Right ventricle myocardium inferior (tissue), 1 donor: Measurements from ENCODE around the gene NOL11. TPM values are rescaled to one million over a fixed set of nuclear protein-coding genes. Genes with fewer than 3 reads are reported as not detected.
"Not testable (repeated sequence)": the region's sequence is repeated elsewhere in the genome, so short reads cannot be mapped to it uniquely, and the experiment has no call there.

ENCODE experiments used
- ATAC-seq: fragments of 200-7000 bp; cut with Tn5 transposase; one replicate; pipeline ENCODE4 v1.9.1; 2020; ENCODE audit warnings: mild to moderate bottlenecking, moderate library complexity
- DNase-seq: peaks from one replicate; pipeline ENCODE4 v3.0.0; 2021; ENCODE audit errors: missing footprints
- intact Hi-C: fragments of 100-400 bp; cut with DNase I; formaldehyde crosslinking; loops from one replicate; pipeline ENCODE4 v1.11.0; 2022
- total RNA-seq: library from RNA; stranded (reverse); fragmentation: NEBNext Ultra II Directional; extraction: Animal tissue kit (Norgen Biotek cat#: 25700); gene quantifications from one replicate; pipeline ENCODE4 v1.2.1, GENCODE V29; 2021
- donor health status: DM: no; HTN: yes; CAD: no; lungs with severe emphysema.

The NOL11 gene
- total RNA-seq, 1 donor from 2014 or later, result 25.0 TPM

DNA sequence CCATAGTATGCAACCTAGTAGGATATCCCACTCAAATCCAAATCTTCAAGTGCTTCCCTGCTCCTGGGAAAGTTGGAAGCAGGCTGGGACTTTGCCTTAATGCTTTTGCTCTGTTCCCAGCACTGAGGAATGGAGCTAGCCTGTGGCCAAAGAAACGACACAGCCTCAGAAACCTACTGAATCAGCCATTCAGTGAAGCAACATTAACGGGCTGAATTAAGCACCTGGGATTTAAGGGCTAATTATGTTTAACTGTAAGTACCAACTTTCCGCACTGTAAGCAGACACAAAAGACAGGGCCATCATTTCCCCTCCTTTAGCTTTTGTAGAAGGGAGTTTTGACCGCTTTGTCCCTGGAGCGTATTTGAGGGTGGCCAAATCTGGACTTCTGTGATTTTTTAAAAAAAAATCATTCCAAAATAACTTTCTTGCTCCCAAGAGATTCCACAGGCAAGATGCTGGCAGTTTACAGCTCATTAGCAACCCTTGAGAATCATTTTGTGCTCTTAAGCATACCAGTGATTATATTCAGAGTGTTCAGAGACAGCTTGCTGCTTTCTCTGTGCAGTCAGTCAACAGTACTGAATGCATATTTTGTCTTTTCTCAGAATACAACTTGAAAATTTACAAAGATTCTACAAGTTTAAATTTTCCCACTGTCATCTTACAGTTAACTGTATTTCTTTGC, 17.6 kb upstream of the NOL11 start:
- DNase-seq (no peak), ATAC-seq (no peak)
- intact Hi-C loops, result no loop called here

DNA sequence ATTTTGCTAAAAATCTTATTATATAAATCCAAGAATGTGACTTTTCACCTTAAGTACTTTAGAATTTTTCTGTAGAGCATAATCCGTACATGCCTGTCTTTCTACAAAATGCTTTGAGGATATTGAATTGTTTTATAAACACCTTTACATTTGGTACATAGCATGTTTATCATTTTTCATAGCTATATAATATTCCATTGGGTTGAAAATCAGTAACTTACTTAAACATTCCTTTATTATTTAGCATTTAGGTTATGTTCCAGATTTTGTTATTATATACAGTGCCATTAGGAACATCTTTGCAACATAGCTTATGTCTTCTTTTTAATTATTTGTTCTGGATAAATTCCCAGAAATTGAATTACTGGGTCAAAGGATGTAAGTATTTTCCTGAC, 17.0 kb upstream of the NOL11 start:
- no peak for ATAC-seq
- DNase-seq, result no peak
- intact Hi-C loops, result no loop called here

- ATAC-seq, DNase-seq: not testable (repeated sequence)
Observed at GRCh38 chr17:67702861-67703260, 14.9 kb upstream of the NOL11 start.

DNA sequence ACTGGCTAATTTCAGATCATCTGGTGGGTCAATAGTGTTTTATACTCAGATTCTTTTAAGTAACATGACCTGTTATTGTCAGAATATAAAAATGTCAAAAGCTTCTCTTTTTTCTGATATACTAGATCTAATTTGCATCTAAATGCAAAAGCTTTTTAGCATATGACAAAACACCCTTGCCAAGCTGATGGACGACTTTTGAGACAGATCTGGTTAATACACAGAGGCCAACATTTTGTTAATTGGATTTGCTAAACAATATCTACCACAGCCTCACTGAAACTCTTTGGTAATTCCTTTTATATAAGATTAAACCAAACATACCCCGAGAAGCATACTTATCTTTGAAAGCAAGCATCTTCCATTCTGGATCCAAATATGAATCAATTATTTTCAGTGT, 10.3 kb upstream of the NOL11 start:
- intact Hi-C loops, result no loop called here
- ATAC-seq (no peak), DNase-seq (no peak)

More at GRCh38 chr17:67702861-67703260, 14.9 kb upstream of the NOL11 start:
- intact Hi-C loops, result not testable (repeated sequence)

DNA sequence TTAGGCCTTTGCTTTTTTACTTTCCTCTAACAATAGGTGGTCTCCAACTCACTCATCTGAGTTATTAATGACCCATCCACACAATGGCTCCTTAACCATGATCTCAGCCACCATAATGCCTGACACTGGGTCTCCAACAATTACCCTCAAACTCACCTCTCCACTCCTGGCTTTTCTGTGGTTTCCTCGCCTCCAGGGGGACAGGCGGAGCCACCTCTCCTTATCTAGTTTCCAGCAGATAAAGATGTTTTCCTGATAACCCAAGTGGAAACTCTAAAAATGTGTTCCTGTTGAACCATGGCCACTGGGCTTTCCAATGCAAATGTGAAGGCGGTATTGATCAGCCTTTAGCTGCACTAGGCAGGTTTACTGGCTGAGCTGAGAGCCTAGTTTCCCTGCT, 9.4 kb upstream of the NOL11 start:
- intact Hi-C loops, result no loop called here
- DNase-seq (no peak), ATAC-seq (no peak)

DNA sequence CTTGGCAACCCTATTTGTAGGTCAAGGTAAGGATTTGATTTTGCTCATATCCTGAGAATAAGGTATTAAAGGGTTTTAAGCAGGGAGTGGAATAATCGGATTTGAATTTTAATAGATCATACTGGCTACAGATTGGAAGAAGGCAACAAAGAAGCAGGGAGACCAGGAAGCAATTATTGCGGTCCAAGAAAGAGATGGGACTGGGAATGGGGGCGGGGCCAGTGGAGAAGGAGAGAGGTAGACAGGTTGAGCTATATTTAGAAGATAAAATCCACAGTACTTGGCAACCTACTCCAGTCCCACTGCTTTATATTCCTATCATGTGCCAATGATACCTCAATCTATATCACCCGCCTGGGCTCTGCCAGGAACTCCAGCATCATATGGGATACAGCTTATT, 5.8 kb upstream of the NOL11 start:
- intact Hi-C loops, result no loop called here
- ATAC-seq, result no peak

GRCh38 chr17:67712375-67712774, 5.4 kb upstream of the NOL11 start:
- ATAC-seq, result no peak
- no peak for DNase-seq
- intact Hi-C loops, result no loop called here

More for the DNA sequence above, 5.8 kb upstream of the NOL11 start:
- no peak for DNase-seq

- no peak for ATAC-seq
- intact Hi-C loops, result no loop called here
Observed at GRCh38 chr17:67713169-67713568, 4.6 kb upstream of the NOL11 start.

DNA sequence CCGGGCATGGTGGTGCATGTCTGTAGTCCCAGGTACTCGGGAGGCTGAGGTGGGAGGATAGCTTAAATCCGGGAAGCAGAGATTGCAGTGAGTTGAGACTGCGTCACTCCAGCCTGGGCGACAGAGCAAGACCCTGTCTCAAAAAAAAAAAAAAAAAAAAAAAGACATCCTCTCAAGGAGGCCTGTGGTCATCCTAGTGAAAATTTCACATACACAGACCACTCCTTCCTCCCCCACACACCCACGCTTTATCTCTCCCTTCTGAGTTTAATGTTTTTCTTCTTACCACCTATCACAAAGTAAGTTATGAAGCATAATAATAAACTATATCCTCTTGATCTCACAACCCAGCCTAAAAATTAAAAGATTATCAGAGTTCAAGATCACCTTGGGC, 1.3 kb upstream of the NOL11 start:
- intact Hi-C loops, result loop anchor here (2.0 to 5.0 kb wide), 2 partner anchors 62 to 106 kb away; no protein-coding TSS in a partner anchor
- ATAC-seq, result no peak
- DNase-seq, result no peak

More at GRCh38 chr17:67713169-67713568, 4.6 kb upstream of the NOL11 start:
- DNase-seq, result no peak

- DNase-seq (no peak), ATAC-seq (no peak)
Observed at GRCh38 chr17:67717192-67717623, 528 bp upstream of the NOL11 start.

GRCh38 chr17:67718325-67718941, 697 bp downstream of the NOL11 start:
- intact Hi-C loops, result loop anchor here (5.0 kb wide), 1 partner anchor 104 kb away; no protein-coding TSS in a partner anchor
- no peak for ATAC-seq
- DNase-seq, result no peak

More at GRCh38 chr17:67717192-67717623, 528 bp upstream of the NOL11 start:
- intact Hi-C loops, result loop anchor here (2.0 to 5.0 kb wide), 2 partner anchors 62 to 105 kb away; no protein-coding TSS in a partner anchor

GRCh38 chr17:67725373-67725791, 7.6 kb downstream of the NOL11 start:
- DNase-seq (no peak), ATAC-seq (no peak)
- intact Hi-C loops, result no loop called here

GRCh38 chr17:67725807-67726206, 8.1 kb downstream of the NOL11 start:
- ATAC-seq, result no peak
- intact Hi-C loops, result no loop called here

DNA sequence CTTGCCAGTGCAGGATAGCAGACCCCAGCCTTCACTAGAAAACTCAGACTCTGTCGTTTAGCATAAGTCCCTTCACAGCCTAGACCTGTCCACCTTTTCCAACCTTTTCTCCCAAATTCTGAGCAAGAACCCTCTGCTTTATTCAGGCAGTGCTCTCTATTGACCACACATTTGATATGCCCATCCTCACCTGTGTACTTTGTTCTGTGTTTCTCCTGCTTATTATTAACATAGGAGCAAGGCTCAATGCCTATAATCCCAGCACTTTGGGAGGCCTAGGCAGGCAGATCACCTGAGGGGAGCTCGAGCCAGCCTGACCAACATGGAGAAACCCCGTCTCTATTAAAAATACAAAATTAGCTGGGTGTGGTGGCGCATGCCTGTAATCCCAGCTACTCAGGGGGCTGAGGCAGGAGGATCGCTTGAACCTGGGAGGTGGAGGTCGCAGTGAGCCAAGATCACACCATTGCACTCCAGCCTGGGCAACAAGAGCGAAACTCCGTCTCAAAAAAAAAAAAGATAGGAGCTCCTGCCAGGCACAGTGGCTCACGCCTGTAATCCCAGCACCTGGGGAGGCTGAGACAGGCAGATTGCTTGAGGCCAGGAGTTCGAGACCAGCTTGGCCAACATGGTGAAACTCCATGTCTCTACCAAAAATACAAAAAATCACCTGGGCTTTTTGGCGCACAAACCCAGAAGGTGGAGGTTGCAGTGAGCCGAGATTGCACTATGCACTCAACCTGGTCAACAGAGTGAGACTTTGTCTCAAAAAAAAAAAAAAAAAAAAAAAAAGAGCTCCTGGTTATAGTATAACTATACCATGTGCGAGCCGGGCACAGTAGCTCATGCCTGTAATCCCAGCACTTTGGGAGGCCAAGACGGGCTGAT, 9.7 kb downstream of the NOL11 start:
- DNase-seq, intact Hi-C loops, ATAC-seq: not testable (repeated sequence)

More at GRCh38 chr17:67725807-67726206, 8.1 kb downstream of the NOL11 start:
- DNase-seq, result no peak

GRCh38 chr17:67729903-67730302, 12.2 kb downstream of the NOL11 start:
- no peak for ATAC-seq
- DNase-seq, result no peak
- intact Hi-C loops, result no loop called here

DNA sequence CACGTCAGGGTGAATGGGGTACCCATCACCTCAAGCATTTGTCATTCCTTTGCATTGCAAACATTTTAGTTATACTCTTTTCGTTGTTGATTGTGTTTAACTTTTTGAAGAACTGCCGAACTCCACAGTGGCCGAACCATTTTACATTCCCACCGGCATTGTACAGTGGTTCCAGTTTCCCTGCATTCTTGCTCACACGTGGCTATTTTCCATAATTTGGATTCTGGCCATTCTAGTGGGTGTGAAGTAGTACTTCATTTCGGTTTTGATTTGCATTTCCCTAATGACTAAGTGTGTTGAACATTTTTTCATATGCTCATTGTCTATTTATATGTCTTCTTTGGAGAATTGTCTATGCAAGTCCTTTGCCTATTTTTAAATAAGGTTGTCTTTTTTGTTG, 13.0 kb downstream of the NOL11 start:
- ATAC-seq, result no peak
- intact Hi-C loops, result no loop called here
- no peak for DNase-seq

- DNase-seq (no peak), ATAC-seq (no peak)
- intact Hi-C loops, result no loop called here
Observed at GRCh38 chr17:67733449-67733848, 15.7 kb downstream of the NOL11 start.

DNA sequence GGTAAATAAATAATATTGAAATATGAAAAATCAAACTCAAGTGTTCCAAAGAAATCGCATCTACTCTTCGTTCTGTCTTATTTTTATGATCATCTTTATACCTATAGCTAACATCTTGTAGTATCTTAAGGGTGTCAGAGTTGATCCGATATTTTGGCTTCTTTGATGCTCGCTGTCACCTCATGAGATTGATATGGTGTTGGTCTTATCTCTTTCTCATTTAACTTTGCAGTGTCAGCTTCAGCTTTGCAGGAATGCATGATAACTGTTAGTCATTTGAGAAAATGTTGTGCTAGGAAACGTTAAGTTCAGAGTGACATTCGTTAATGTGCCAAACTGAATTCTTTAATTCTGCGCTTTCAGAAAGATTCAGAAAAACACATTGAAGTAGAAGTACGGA, 19.4 kb downstream of the NOL11 start:
- intact Hi-C loops, result no loop called here

GRCh38 chr17:67742025-67742424, 24.3 kb downstream of the NOL11 start:
- no peak for DNase-seq
- intact Hi-C loops, result no loop called here
- no peak for ATAC-seq

More for the DNA sequence above, 19.4 kb downstream of the NOL11 start:
- ATAC-seq (no peak), DNase-seq (no peak)
